Epithelial cell of esophagus (primary cell): ENCODE measurements around the gene MICALL2.

Source experiments
- DNase-seq: peaks from one replicate; pipeline ENCODE4 v3.0.0; 2010; ENCODE audit warnings: low read depth
- H3K4me3 ChIP-seq: 2 replicates; pipeline ENCODE4 v1.5.1; 2011; ENCODE audit warnings: mild to moderate bottlenecking, low read length, control low read depth
- TF ChIP-seq, protein P1 (sequence below): IDR thresholded peaks from 2 replicates; pipeline ENCODE4 v1.5.1; 2011; ENCODE audit warnings: low read depth, mild to moderate bottlenecking, low read length, control low read depth, inconsistent platforms; ENCODE audit not compliant: insufficient read depth; ENCODE audit errors: missing control alignments

Gene MICALL2

DNA sequence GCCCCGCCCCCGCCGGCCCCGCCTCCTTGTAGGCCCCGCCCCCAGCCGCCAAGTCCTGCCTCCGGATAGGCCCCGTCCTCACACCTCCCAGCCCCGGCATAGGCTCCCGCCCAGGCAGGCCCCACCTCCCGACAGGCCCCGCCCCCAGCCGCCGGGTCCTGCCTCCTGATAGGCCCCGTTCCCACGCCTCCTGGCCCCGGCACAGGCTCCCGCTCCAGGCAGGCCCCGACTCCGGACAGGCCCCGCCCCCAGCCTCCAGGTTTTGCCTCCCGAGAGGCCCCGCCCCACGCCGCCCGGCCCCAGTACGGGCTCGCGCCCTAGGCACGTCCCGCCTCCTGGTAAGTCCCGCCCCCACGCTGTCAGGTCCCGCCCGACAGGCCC is 232 bp upstream of the MICALL2 start:
- TF ChIP-seq, protein P1, sequence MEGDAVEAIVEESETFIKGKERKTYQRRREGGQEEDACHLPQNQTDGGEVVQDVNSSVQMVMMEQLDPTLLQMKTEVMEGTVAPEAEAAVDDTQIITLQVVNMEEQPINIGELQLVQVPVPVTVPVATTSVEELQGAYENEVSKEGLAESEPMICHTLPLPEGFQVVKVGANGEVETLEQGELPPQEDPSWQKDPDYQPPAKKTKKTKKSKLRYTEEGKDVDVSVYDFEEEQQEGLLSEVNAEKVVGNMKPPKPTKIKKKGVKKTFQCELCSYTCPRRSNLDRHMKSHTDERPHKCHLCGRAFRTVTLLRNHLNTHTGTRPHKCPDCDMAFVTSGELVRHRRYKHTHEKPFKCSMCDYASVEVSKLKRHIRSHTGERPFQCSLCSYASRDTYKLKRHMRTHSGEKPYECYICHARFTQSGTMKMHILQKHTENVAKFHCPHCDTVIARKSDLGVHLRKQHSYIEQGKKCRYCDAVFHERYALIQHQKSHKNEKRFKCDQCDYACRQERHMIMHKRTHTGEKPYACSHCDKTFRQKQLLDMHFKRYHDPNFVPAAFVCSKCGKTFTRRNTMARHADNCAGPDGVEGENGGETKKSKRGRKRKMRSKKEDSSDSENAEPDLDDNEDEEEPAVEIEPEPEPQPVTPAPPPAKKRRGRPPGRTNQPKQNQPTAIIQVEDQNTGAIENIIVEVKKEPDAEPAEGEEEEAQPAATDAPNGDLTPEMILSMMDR: no peak
- H3K4me3 ChIP-seq: peak overlapping the region; percentile 87
- peak; percentile 99 for DNase-seq

DNA sequence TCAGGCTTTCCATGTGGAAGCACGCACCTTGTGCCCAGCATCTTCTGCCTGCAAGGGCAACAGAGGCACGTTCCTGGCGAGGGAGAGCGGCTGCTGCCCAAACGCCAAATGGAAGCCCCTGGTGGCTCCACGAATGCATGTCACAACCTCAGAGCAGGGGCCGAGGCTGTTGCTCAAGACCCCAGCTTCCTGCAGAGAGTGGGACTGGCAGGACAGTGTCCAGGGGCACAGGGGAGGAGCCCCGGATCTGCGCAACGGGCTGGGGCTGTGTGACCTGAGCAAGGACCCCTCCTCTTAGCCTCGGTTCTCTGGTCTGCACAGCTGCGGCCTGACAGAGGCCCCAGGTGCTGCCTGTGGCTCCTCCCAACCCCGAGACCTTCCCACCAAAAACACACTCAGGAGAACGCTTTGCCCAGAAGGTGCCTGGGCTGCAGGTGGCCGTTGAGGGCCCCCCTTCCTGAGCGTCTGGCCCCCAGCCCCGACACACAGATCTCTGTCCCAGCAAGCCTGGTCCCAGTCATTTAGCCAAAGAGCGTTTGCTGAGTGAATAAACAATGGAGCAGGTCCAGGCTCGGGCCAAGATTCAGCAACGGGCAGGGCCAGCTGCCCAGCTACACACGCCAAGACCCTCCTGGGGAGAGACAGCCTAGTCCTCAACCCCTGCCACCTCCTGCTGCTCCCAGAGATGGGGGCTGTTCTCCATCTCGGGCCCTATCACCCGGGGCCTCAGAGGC is 1.2 kb downstream of the MICALL2 start:
- TF ChIP-seq, protein P1: no peak
- DNase-seq: no peak
- H3K4me3 ChIP-seq: peak overlapping the region; percentile 87

DNA sequence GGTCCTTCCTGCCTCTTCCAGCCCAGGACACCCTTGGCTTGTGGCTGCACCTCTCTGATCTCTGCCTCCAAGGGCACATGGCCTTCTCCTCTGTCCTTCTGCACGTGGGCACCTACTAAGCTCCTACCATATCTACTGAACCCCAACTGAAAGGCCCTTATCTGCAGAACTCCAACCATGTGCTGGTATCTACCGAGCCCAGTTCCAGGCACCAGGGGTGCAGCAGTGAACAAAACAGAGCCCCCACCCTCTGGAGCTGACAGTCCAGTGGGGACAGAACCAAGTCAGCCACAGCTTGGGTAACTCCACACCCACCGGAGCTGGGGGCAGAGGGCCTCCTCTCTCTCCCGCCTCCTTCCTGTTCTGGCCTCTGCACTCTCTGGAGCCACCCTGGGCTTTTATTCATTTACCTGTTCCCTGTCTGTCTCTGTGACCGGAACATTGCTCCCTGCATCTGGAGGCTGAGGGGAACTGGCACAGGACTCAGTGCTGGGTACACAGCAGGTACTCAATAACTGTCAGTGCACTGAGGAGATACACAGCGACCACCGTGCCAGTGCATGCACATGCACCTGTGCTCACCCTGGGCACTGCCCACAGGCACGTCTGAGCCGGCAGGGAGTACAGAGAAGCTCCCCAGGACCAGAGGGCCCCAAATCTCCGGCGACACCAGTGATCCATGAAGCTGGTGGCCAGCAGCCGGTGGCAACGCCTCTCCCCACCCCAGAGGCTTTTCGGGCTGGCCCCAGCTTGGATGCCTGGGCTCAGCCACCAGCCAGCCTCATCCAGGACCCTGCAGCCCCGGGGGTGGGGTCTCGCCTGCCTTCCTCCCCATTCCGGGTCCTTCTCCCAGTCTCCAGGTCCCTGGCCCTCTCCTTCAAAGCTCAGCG is 2.0 kb downstream of the MICALL2 start:
- no peak for DNase-seq
- TF ChIP-seq, protein P1: no peak
- peak overlapping the region; percentile 87 for H3K4me3 ChIP-seq

DNA sequence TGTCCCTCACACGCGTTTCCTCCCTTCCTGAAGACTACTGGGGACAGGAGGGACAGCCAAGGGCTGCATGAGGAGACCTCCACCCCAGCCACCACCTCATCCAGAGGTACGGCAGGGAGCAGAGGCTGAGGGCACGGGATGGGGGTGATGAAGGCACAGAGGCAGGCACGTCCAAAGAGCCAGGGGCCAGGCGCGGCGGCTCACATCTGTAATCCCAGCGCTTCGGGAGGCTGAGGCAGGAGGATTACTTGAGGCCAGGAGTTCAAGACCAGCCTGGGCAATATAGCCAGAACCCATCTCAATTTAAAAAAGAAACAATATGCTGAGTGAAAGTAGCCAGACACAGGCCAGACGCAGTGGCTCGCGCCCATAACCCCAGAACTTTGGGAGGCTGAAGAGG is 3.3 kb downstream of the MICALL2 start:
- no peak for DNase-seq
- TF ChIP-seq, protein P1: no peak

DNA sequence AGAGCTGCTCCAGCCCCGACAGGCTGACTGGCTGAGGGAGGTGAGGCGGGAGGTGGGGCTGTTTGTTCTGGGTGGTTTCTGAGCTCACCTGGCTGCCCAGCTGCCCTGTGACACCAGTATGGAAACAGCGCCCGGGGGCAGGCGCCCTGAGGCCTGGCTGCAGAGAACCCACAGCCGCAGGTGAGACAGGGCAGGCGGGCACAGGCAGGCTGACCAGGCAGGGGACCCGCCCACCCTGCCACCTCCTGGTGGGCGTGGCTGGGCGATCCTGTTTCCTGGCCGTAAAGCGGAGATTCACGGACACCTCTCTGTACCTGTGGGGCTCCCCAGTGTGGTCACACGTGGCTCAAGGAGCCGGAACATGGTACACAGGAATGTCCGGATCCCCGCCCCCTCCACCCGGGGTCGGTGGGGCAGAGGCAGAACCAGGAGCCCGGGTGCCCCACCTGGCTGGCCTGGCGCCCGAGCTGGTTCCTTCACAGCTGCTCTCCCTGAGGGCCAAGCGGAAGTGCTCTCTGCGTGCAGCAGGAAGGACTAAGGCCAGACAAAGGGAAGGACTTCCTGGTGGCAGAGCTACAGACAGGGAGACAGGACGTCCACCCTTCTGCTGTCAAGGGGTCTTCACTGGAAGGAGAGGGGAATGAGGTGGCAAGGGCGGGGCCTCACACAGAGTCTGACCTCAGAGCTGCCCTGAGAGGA is 3.9 kb downstream of the MICALL2 start:
- peak overlapping the region; percentile 31 for H3K4me3 ChIP-seq

More for the DNA sequence above, 3.3 kb downstream of the MICALL2 start:
- H3K4me3 ChIP-seq: no peak overlapping the region

DNA sequence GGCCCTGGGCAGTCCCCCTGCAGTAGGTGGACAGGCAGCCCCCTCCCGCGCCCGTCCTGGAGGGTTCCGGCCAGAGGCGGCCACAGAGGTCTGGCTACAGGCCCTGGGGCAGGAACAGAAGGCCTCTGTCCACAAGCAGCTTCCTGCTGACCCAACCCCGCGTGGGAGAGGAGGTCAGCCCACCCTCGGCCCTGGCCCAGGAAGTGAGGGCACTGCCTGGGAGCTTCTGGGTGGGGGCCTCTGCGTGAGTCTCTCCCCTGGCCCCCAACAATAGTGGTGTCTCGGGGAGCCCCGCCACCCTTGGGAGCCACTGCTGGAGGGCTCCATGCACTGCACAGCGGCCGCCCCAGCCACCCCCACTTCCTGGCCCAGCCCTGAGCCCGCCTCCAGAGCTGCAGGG is 4.7 kb downstream of the MICALL2 start:
- TF ChIP-seq, protein P1: no peak
- DNase-seq: no peak
- peak overlapping the region; percentile 31 for H3K4me3 ChIP-seq

More for the DNA sequence above, 3.9 kb downstream of the MICALL2 start:
- TF ChIP-seq, protein P1: no peak
- peak; percentile 71 for DNase-seq
